DMS114 treated with DMSO at 0.1 percent for 48 hours (cell line): ENCODE measurements around the gene RAMACL.
"Not testable (repeated sequence)": the region's sequence is repeated elsewhere in the genome, so short reads cannot be mapped to it uniquely, and the experiment has no call there.

Experiments
- DNase-seq: peaks from one replicate; lab custom pipeline; 2025; ENCODE audit not compliant: unreplicated experiment; lab: John Stamatoyannopoulos, UW

The RAMACL gene

GRCh38 chr6:166596776-166597507 lies 10.5 kb upstream of the RAMACL start:
- DNase-seq, result no peak

DNA sequence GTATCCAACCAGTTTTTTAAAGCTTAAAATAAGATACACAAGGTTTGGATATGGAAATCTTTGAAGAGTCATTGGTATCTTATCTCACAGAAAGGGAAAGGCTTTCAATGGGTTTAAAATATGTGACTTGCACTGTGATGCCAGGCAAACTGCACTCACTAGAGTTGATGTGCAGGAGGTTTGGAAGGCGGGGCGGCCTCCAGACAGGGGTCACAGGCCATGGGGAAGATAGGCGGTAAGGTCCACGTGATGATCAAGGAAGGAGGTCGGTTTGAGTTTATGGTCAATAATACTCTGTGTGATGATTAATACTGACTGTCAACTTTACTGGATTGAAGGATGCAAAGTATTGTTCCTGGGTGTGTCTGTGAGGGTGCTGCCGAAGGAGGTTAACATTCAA lies 9.5 kb upstream of the RAMACL start:
- DNase-seq, result no peak

DNA sequence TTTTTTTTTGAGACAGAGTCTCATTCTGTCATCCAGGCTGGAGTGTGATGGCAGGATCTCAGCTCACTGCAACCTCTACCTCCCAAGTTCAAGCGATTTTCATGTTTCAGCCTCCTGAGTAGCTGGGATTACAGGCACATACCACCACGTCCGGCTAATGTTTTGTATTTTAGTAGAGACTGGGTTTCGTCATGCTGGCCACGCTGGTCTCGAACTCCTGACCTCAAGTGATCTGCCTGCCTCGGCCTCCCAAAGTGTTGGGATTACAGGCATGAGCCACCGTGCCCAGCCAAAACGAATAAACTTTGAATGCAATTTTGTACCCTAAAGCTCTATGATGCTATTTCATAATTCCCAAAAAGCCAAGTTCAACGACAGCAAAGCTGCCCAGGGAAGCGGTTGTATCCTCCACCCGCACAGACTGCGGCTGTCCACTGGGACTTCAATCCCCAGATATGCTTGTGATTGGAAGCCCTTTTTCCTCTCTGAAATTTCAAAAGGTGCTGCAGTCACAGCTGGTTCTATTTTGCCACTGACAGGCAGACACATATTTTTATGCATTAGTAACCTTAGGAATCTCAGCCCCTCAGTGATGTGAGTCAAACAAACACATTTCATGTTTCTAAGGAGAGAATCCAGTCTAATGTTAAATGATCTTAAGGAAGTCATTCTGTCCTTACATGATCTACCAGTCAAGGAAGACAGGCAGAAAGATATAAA lies 8.7 kb upstream of the RAMACL start:
- no peak for DNase-seq

GRCh38 chr6:166592821-166593220 lies 6.3 kb upstream of the RAMACL start:
- DNase-seq, result no peak

GRCh38 chr6:166591961-166592520 lies 5.6 kb upstream of the RAMACL start:
- no peak for DNase-seq

DNA sequence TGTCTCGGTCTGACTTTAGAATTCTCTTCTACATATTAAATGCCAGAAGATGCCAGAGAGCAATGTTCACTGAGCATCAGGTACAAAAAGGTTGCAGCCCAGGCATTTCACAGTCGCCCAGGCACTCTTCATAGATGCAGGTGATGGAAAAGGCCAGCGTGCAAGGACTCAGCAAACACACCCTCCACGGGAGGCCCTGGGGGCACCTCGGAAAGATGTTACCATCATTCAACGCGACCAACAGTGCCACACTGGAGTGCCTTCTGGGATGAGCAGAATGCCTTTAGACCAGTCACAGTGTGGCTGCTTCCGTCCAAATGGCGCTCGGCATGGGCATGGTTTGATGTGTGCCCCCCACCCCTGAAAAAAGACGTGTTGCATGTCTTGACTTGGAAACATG lies 4.5 kb upstream of the RAMACL start:
- no peak for DNase-seq

DNA sequence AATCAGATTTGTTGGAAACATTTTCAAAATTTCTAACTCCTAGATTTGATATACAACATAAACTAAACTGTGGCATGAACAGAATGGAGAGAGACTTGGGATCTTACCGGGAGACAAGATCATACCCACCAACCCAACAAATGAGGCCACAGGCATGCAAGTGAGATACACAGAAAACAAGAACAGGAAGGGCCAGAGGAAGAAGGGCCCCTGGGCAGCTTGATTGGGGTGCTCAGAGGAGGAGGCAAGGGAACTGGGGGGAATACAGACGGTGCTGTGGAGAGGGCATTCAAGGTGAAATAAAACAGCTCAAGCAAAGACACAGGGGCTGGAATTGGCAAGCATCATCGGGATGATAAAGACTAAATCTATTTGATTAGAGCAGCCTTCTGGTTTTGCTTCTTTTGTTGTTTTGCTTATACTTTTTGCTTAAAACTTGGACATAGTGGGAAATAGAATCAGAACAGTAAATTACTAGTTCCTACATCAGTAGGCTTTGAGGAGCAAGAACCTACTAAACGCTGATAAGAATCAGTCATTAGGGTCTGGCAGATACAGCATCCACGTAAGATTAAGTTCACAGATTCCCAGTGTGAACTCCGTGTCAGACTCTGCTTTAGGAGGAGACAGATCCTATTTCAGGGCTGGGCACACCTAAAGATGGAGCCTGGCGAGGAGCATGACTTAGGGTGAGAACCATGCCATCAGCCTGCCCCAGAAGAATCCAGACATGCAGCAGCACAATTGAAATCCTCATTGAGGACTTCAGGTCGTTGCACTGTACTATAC lies 3.5 kb upstream of the RAMACL start:
- DNase-seq, result no peak

- no peak for DNase-seq
These were observed 2.9 kb upstream of the RAMACL start for GRCh38 chr6:166589337-166589731.

GRCh38 chr6:166588691-166589336 lies 2.3 kb upstream of the RAMACL start:
- no peak for DNase-seq

- no peak for DNase-seq
These were observed 1.3 kb upstream of the RAMACL start for GRCh38 chr6:166587631-166588413.

GRCh38 chr6:166584853-166585429 lies 1.5 kb downstream of the RAMACL start:
- DNase-seq, result no peak

- DNase-seq, result no peak
These were observed 2.3 kb downstream of the RAMACL start for GRCh38 chr6:166584155-166584554.

- no peak for DNase-seq
These were observed 3.1 kb downstream of the RAMACL start for GRCh38 chr6:166583230-166583965.

GRCh38 chr6:166582258-166582657 lies 4.2 kb downstream of the RAMACL start:
- no peak for DNase-seq

GRCh38 chr6:166581801-166582200 lies 4.7 kb downstream of the RAMACL start:
- not testable (repeated sequence) for DNase-seq

GRCh38 chr6:166581091-166581511 lies 5.4 kb downstream of the RAMACL start:
- DNase-seq, result no peak

- DNase-seq, result no peak
These were observed 6.1 kb downstream of the RAMACL start for GRCh38 chr6:166580076-166581050.

GRCh38 chr6:166579237-166579850 lies 7.1 kb downstream of the RAMACL start:
- DNase-seq, result no peak
